GM12878 (cell line): ENCODE measurements around the gene CAMKMT. TPM values are rescaled to one million over a fixed set of nuclear protein-coding genes. Genes with fewer than 3 reads are reported as not detected.

ENCODE experiments used
- ATAC-seq: fragments of 200-7000 bp; cut with Tn5 transposase; 3 replicates; pipeline ENCODE4 v1.9.1; 2020; ENCODE audit warnings: mild to moderate bottlenecking, moderate library complexity
- BruUV-seq: library from RNA; stranded (reverse); fragments of 400-500 nt; replicated peaks from 2 replicates; lab custom pipeline; 2021; lab: Mats Ljungman, UMichigan
- CTCF ChIA-PET: fragments of 300-600 bp; sonication (Branson Sonifier 250); formaldehyde crosslinking; extraction: SDS; loops from one replicate; lab custom pipeline; 2021; ENCODE audit warnings: inconsistent platforms; lab: Yijun Ruan, JAX
- POLR2A ChIA-PET: fragments of 350-600 bp; formaldehyde crosslinking; extraction: SDS; loops from one replicate; lab custom pipeline; 2021; ENCODE audit warnings: inconsistent platforms; lab: Charles Lee
- RAD21 ChIA-PET: fragments of 300-600 bp; sonication (Branson Sonifier 250); formaldehyde crosslinking; loops from one replicate; lab custom pipeline; 2023; ENCODE audit warnings: antibody characterized with exemption; ENCODE audit not compliant: unreplicated experiment; lab: Charles Lee
- SMC1A ChIA-PET: fragments of 300-600 bp; sonication (Branson Sonifier 250); formaldehyde crosslinking; loops from one replicate; lab custom pipeline; 2023; ENCODE audit not compliant: unreplicated experiment, uncharacterized antibody; lab: Charles Lee
- DNase-seq: peaks from one replicate; pipeline ENCODE4 v3.0.0-alpha.2; 2011; ENCODE audit warnings: low read depth, low spot score
- FAIRE-seq: peaks from 3 replicates; lab custom pipeline; 2011; peaks lifted over from hg19 to GRCh38; lab: Jason Lieb, UNC
- H2AFZ ChIP-seq: 2 replicates; pipeline ENCODE4 v1.6.0; 2011; ENCODE audit warnings: low read depth, low read length, control low read depth; ENCODE audit not compliant: control insufficient read depth
- H3K27ac ChIP-seq: 2 replicates; pipeline ENCODE4 v1.5.1; 2011; ENCODE audit warnings: control low read depth; ENCODE audit not compliant: control insufficient read depth, insufficient read depth
- H3K27me3 ChIP-seq, 2 experiments: replicated peaks in 1 of 2; 2 replicates each; pipeline versions ENCODE4 v1.6.0 to v1.6.1; 2011; ENCODE audit warnings: low read length in 1 of 2; ENCODE audit not compliant: control insufficient read depth in 2 of 2, insufficient read depth in 2 of 2
- H3K36me3 ChIP-seq, 2 experiments: 2 replicates each; pipeline ENCODE4 v1.5.1; 2011; ENCODE audit warnings: low read length in 1 of 2; ENCODE audit not compliant: control insufficient read depth in 2 of 2, insufficient read depth in 2 of 2
- H3K4me1 ChIP-seq: 2 replicates; pipeline ENCODE4 v1.6.1; 2011; ENCODE audit warnings: mild to moderate bottlenecking, low read length, moderate library complexity, mixed read lengths; ENCODE audit not compliant: control insufficient read depth, insufficient read depth
- H3K4me2 ChIP-seq: 2 replicates; pipeline ENCODE4 v1.6.0; 2011; ENCODE audit warnings: control low read depth; ENCODE audit not compliant: control insufficient read depth, insufficient read depth
- H3K4me3 ChIP-seq: fragments of 200-600 bp; sonication (generic); 2 replicates; pipeline ENCODE4 v1.5.1; 2016
- H3K79me2 ChIP-seq: 2 replicates; pipeline ENCODE4 v1.6.0; 2011; ENCODE audit warnings: low read length; ENCODE audit not compliant: control insufficient read depth, insufficient read depth
- H3K9ac ChIP-seq: 2 replicates; pipeline ENCODE4 v1.8.0; 2011; ENCODE audit warnings: low read length, control low read depth, mixed read lengths; ENCODE audit not compliant: control insufficient read depth, insufficient read depth
- H3K9me3 ChIP-seq: replicated peaks from 3 replicates; pipeline ENCODE4 v1.5.1; 2011; ENCODE audit warnings: mild to moderate bottlenecking, low read length; ENCODE audit not compliant: control insufficient read depth, insufficient read depth
- H4K20me1 ChIP-seq: 2 replicates; pipeline ENCODE4 v1.6.0; 2011; ENCODE audit not compliant: control insufficient read depth, insufficient read depth
- BCL11A ChIP-seq: IDR thresholded peaks from 2 replicates; pipeline ENCODE4 v1.6.1; 2011; ENCODE audit warnings: low read depth, low read length
- CHD4 ChIP-seq: fragments of 200-600 bp; sonication (generic); IDR thresholded peaks from 2 replicates; pipeline ENCODE4 v1.6.1; 2016; ENCODE audit warnings: mild to moderate bottlenecking
- MXI1 ChIP-seq: fragments of 150-350 bp; IDR thresholded peaks from 2 replicates; pipeline ENCODE4 v1.6.1; 2011; ENCODE audit warnings: low read depth, mild to moderate bottlenecking, inconsistent platforms, low read length, improper control_type of control experiment
- RELB ChIP-seq: fragments of 450-650 bp; IDR thresholded peaks from 2 replicates; pipeline ENCODE4 v1.6.1; 2017; ENCODE audit warnings: low read depth, mild to moderate bottlenecking, moderate library complexity
- USF1 ChIP-seq: IDR thresholded peaks from 2 replicates; pipeline ENCODE4 v1.6.1; 2011; ENCODE audit warnings: borderline replicate concordance, low read depth, mild to moderate bottlenecking, moderate library complexity, mixed read lengths, low read length; ENCODE audit not compliant: insufficient read depth; ENCODE audit errors: extremely low read length
- WGBS: methylation state at CpG from one replicate; pipeline ENCODE4 v1.1.6; 2016; ENCODE audit warnings: low lambda C conversion rate; ENCODE audit not compliant: insufficient replicate concordance, insufficient coverage; ENCODE audit errors: missing lambda C conversion rate; 5-methylcytosine and 5-hydroxymethylcytosine counted together
- in situ Hi-C: fragments of 300-500 bp; cut with MboI; formaldehyde crosslinking; loops from 9 replicates; pipeline ENCODE4 v1.14.3; 2018; ENCODE audit warnings: mixed read lengths
- intact Hi-C: fragments of 100-400 bp; cut with micrococcal nuclease; formaldehyde crosslinking; loops from one replicate; pipeline ENCODE4 v1.14.2; 2022; ENCODE audit not compliant: unreplicated experiment
- polyA plus RNA-seq, 11 experiments: library from polyadenylated mRNA; depleted of rRNA in 4 of 11; unstranded in 6 of 11; stranded (reverse) in 5 of 11; fragments of >200 nt; fragmentation: Nextera tagmentation in 4 of 11; fragmentation: Illumina TruSeq in 1 of 11; extraction: Ambion mirVana in 4 of 11; extraction: Trizol in 1 of 11; gene quantifications; 1 replicate in 1 of 11; 2 replicates in 10 of 11; pipeline versions ENCODE4 v1.2.1 to v1.2.3, GENCODE V29; 2011 to 2016; ENCODE audit warnings: inconsistent platforms in 2 of 11, missing spikeins in 2 of 11, low read depth in 1 of 11
- total RNA-seq, 4 experiments: library from RNA; depleted of rRNA in 3 of 4; stranded (reverse); fragments of >200 nt in 3 of 4; fragmentation: Illumina TruSeq in 1 of 4; extraction: Trizol in 1 of 4; gene quantifications; 2 replicates each; pipeline versions ENCODE4 v1.2.1 to v1.2.3, GENCODE V29; 2013 to 2021

CAMKMT gene
- total and polyA plus RNA-seq, 10 of the 15 experiments (the other 5 are each of a cell fraction or from before 2014, with no cell fraction given), result 2.7 to 16.0 (median 11.8) TPM

GRCh38 chr2:44819061-44819460 is 457.3 kb downstream of the CAMKMT start:
- Histone ChIP-seq H3K4me1 (no peaks in the 10 kb centered on the region), H4K20me1 (no peaks in the 10 kb centered on the region), H3K36me3 (no peaks in the 10 kb centered on the region), H3K9me3 (no peaks in the 10 kb centered on the region), H3K9ac (no peak overlapping the region), H3K4me2 (no peak overlapping the region), H3K27ac (no peak overlapping the region), H3K27me3 (no peaks in the 10 kb centered on the region), H2AFZ (no peak overlapping the region), H3K4me3 (no peak overlapping the region), H3K79me2 (no peaks in the 10 kb centered on the region)
- no peak for ATAC-seq
- intact Hi-C loops, result no loop called here
- no TSS peak for BruUV-seq
- no peak for DNase-seq
- ChIA-PET POLR2A (no interaction called here), RAD21 (no interaction called here), SMC1A (interaction anchor here (0.6 kb wide), 1 partner anchor 681 kb away, joined by 3 read pairs; no protein-coding TSS in a partner anchor), CTCF (no interaction called here)
- TF ChIP-seq RELB (no peak), USF1 (no peak), CHD4 (no peak)
- in situ Hi-C loops, result no loop called here
- 35% methylated on average over 5 of the region's 5 CpGs for WGBS
- no peak for FAIRE-seq

DNA sequence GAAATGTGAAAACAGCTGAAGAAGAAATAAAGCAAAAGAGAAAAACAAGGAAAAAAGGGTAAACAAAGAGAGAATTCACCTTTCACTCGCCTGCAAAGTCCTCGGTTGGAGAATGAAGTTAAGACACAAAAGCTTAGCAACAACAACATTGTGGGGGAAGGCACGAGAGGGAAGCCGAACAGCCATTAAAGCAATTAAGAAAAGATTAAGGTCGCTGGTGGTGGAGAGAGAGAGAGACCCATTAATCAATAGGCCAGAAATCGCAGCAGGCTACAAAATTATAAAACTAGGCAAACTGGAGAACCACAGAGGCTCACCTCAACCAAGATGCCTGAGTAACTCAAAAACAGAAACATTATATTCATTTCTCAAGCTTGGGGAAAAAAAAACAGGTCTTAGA is 459.8 kb downstream of the CAMKMT start:
- POLR2A ChIA-PET, result no interaction called here
- TF ChIP-seq MXI1, result no peak
- no peak for TF ChIP-seq BCL11A
- TF ChIP-seq, all 136 proteins: peak for 0
- ChIA-PET RAD21 (interaction anchor here (1.5 kb wide), 1 partner anchor 17 kb away, joined by 5 read pairs; no protein-coding TSS in a partner anchor), SMC1A (interaction anchor here (0.5 to 2.3 kb wide), 7 partner anchors 12 to 149 kb away, joined by 3 to 10 read pairs (median 3); no protein-coding TSS in a partner anchor), CTCF (interaction anchor here (1.2 to 1.7 kb wide), 3 partner anchors 30 to 342 kb away, joined by 3 to 4 read pairs (median 4); no protein-coding TSS in a partner anchor)
- Histone ChIP-seq H3K9me3 (no peaks in the 10 kb centered on the region), H3K79me2 (no peaks in the 10 kb centered on the region), H3K27ac (no peak overlapping the region), H4K20me1 (no peaks in the 10 kb centered on the region), H3K9ac (no peak overlapping the region), H2AFZ (no peak overlapping the region), H3K36me3 (no peaks in the 10 kb centered on the region), H3K4me3 (no peak overlapping the region), H3K4me1 (no peaks in the 10 kb centered on the region), H3K4me2 (no peak overlapping the region), H3K27me3 (no peaks in the 10 kb centered on the region)
- intact Hi-C loops, result no loop called here
- 42% methylated on average over 6 of the region's 6 CpGs for WGBS
- DNase-seq (no peak), ATAC-seq (no peak), FAIRE-seq (no peak)
- no TSS peak for BruUV-seq
- in situ Hi-C loops, result no loop called here
